ENCODE results near the gene MAP4K2. TPM values are rescaled to one million over a fixed set of nuclear protein-coding genes. Genes with fewer than 3 reads are reported as not detected.

The MAP4K2 gene
- 33.2 and 40.6 TPM in 2 replicates for total RNA-seq

- Histone ChIP-seq H3K36me3 (ENCODE audit: control insufficient read depth, insufficient read depth, low read length) (peaks cover 1% of the 10 kb centered on the region), H3K27me3 (ENCODE audit: control insufficient read depth, insufficient read depth, low read length) (no peaks in the 10 kb centered on the region), H3K4me3 (ENCODE audit: low read depth, low read length) (peak within 1 kb of the TSS; percentile 60)
- peak; percentile 31 for DNase-seq (ENCODE audit: low read depth)
- peak; percentile 4 for TF ChIP-seq CTCF (IDR thresholded peaks at IDR 0.05; ENCODE audit: insufficient read depth, low read length, poor library complexity, severe bottlenecking)
These were observed at the start of gene MAP4K2 for GRCh38 chr11:64803158-64803845. TSS of gene MAP4K2 (minus strand) at chr11:64803214. CDS start at chr11:64803149, 65 bp downstream.

- H3K4me3 ChIP-seq (ENCODE audit: low read depth, low read length): no peak overlapping the region
- TF ChIP-seq CTCF (IDR thresholded peaks at IDR 0.05; ENCODE audit: insufficient read depth, low read length, poor library complexity, severe bottlenecking): no peak
- no peak for DNase-seq (ENCODE audit: low read depth)
- H3K27me3 ChIP-seq (ENCODE audit: control insufficient read depth, insufficient read depth, low read length): no peaks in the 10 kb centered on the region
- no peaks in the 10 kb centered on the region for H3K36me3 ChIP-seq (ENCODE audit: control insufficient read depth, insufficient read depth, low read length)
These were observed 48.9 kb upstream of the MAP4K2 start for GRCh38 chr11:64851831-64852351.

GRCh38 chr11:64850979-64851567, 48.1 kb upstream of the MAP4K2 start:
- Histone ChIP-seq H3K27me3 (ENCODE audit: control insufficient read depth, insufficient read depth, low read length) (no peaks in the 10 kb centered on the region), H3K4me3 (ENCODE audit: low read depth, low read length) (no peak overlapping the region), H3K36me3 (ENCODE audit: control insufficient read depth, insufficient read depth, low read length) (no peaks in the 10 kb centered on the region)
- TF ChIP-seq CTCF (IDR thresholded peaks at IDR 0.05; ENCODE audit: insufficient read depth, low read length, poor library complexity, severe bottlenecking): no peak
- DNase-seq (ENCODE audit: low read depth): no peak

GRCh38 chr11:64849598-64850356, 46.8 kb upstream of the MAP4K2 start:
- no peaks in the 10 kb centered on the region for H3K36me3 ChIP-seq (ENCODE audit: control insufficient read depth, insufficient read depth, low read length)
- H3K4me3 ChIP-seq (ENCODE audit: low read depth, low read length): no peak overlapping the region
- H3K27me3 ChIP-seq (ENCODE audit: control insufficient read depth, insufficient read depth, low read length): no peaks in the 10 kb centered on the region
- TF ChIP-seq CTCF (IDR thresholded peaks at IDR 0.05; ENCODE audit: insufficient read depth, low read length, poor library complexity, severe bottlenecking): no peak
- no peak for DNase-seq (ENCODE audit: low read depth)

GRCh38 chr11:64848826-64849597, 46.0 kb upstream of the MAP4K2 start:
- DNase-seq (ENCODE audit: low read depth): no peak
- peak; percentile 1 for TF ChIP-seq CTCF (IDR thresholded peaks at IDR 0.05; ENCODE audit: insufficient read depth, low read length, poor library complexity, severe bottlenecking)
- no peaks in the 10 kb centered on the region for H3K36me3 ChIP-seq (ENCODE audit: control insufficient read depth, insufficient read depth, low read length)
- no peaks in the 10 kb centered on the region for H3K27me3 ChIP-seq (ENCODE audit: control insufficient read depth, insufficient read depth, low read length)
- H3K4me3 ChIP-seq (ENCODE audit: low read depth, low read length): no peak overlapping the region
